NCI-H1436 treated with DMSO at 0.1 percent for 48 hours (cell line): Measurements from ENCODE around the gene PPP1R3G.
A peak's percentile ranks its signal among the peaks of the same experiment; 100 is the strongest.
"Not testable (repeated sequence)": the region's sequence is repeated elsewhere in the genome, so short reads cannot be mapped to it uniquely, and the experiment has no call there.

Source experiments
- DNase-seq: peaks from one replicate; lab custom pipeline; 2025; lab: John Stamatoyannopoulos, UW

PPP1R3G gene

DNA sequence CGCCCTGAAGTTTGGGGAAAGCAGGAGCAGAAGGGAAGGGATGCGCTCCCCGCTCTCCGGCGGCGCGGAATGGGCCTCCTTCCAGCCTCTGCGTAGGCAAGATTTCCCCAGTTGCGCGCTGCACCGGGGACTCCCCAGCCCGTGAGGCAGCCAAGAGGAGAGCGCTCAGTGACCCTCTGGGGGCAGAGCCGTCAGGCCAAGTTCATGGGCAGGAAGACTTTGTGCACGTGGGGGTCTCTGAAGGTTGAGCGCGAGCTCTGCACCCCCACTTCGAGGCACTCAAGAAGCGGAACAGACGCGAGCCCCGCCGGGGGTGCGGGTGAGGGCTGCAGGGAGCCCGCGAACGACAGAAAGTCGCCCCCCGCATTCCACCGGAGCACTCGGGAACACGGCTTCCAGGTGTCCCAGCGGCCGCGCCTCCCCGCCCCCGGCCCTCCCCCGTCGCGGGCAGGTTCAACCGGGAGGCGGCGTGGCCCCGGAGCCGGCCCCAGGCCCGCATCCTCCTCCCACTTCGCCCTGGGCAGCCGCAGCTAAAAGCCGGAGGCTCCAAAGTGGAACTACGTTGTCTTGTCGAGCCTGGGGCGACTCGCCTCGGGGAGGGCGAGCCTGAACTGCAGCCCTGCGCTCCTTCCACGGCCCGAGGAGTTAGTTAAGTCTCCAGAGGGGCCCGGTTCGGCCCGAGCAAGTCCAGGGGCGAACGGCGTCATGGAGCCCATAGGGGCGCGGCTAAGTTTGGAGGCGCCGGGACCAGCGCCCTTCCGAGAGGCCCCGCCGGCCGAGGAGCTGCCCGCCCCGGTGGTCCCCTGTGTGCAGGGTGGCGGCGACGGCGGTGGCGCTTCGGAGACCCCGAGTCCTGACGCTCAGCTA lies at the start of gene PPP1R3G:
Gene PPP1R3G (plus strand): TSS at position 561 of the 867 bp plus-strand sequence. CDS start 145 bp downstream, at position 706.
- no peak for DNase-seq

DNA sequence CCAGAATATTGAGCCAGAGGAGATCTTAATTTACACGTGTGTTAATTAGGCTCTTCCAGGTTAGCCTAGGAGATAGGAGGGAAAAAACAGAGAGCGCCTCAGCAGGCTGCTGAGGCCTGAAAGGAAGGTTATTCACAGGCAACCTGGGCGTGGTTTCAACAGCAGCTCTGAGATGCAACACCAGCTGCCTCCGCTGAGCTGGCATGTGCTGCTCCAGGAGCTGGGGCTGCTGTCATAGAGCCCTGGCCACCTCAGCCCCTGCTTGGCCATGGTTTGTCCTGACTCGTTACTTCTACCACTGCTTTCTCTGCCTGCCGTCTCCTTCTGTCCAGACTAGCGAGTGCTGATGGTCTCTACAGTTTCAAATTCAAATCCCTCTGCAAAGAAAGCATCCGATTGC lies 48.9 kb upstream of the PPP1R3G start:
- DNase-seq: peak; percentile 18

- DNase-seq: no peak
These were observed 43.2 kb upstream of the PPP1R3G start for GRCh38 chr6:5041955-5042354.

DNA sequence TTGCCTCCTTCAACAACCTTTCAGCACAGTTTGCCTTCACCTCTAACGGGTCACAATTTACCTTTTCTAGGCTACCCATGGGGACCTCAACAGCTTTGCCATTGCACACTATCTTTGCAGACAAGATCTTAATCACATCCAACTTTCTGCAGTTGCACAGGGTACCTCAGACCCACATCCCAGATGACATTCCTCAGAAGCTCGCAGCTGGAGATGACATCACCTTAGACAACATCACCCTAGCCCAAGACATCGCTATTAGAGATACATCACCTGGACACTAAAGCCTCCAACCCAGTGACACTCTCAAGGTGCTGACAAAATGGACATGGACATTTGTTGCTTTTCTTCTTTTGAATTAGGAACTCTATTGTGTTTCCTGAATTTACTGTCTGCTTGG lies 42.7 kb upstream of the PPP1R3G start:
- no peak for DNase-seq

GRCh38 chr6:5044866-5045265 lies 40.3 kb upstream of the PPP1R3G start:
- no peak for DNase-seq

GRCh38 chr6:5045416-5045815 lies 39.7 kb upstream of the PPP1R3G start:
- no peak for DNase-seq

DNA sequence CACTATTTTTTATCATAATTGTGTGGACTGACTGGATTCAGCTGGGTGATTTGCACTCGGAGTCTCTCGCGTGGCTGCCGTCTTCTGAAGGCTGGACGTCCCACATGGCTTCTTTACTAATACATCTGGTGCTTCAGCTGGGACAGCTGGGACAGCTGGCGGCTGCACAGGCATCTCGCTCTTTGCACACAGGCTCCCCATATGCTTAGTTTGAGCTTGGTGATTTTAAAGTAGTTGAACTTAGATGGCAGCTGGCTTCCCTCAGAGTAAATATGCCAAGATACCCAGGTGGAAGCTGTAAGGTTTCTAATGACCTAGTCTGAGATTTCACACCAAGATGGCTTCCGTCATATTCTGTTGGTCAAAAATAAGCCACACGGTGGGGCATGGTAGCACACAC lies 38.7 kb upstream of the PPP1R3G start:
- no peak for DNase-seq

DNA sequence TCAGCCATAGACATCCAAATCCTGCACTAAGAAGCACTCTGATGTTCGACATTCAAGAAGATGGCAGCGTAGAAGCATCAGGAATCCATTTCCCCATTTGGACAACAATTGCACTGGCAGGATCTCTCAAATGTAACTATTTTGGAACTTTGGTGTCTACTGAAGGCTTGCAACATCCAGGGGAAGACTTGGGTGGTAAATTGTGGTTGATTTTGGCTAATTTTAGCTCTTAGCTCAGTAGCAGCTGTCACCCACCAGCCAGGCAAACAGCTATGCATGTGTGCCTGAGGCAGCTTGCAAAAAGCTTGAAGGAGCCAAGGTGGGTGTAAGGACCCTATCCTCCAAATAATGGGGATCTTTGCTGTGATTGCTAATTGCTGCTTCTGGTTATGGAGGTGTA lies 35.1 kb upstream of the PPP1R3G start:
- no peak for DNase-seq

DNA sequence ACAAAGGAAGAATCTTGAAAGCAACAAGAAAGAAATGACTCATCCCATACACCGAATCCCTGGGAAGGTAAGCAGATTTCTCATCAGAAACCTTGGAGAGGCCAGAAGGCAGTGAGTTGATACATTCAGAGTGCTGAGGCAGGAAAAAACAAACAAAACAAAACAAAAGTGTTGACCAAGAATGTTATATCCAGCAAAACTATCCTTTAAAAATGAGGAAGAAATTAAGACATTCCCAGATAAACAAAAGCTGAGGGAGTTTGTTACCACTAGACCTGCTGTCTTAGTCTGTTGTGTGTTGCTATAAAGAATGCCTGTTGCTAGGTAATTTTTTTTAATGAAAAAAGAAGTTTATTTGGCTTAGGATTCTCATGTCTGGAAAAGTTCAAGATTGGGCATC lies 33.7 kb upstream of the PPP1R3G start:
- no peak for DNase-seq

GRCh38 chr6:5053038-5053437 lies 32.1 kb upstream of the PPP1R3G start:
- DNase-seq: no peak

DNA sequence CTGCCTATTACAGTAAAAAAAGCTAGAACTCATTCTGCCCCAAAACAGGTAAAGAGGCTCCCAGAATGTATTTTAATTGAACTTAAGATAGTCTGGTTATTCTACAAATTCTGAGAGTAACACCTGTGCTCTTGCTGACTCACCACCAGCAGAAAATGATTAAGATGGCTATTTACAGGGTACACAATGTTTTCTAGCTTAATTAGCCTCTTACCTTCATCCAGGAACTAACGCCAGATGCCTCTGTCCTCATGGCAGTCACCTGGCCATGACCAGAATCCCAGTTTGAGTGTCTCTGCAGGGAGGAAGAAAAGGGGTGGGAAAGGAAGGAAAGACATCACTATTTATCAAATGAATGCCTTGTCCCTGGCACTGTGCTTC lies 31.3 kb upstream of the PPP1R3G start:
- DNase-seq: no peak

- no peak for DNase-seq
These were observed 30.8 kb upstream of the PPP1R3G start for GRCh38 chr6:5054245-5054873.

DNA sequence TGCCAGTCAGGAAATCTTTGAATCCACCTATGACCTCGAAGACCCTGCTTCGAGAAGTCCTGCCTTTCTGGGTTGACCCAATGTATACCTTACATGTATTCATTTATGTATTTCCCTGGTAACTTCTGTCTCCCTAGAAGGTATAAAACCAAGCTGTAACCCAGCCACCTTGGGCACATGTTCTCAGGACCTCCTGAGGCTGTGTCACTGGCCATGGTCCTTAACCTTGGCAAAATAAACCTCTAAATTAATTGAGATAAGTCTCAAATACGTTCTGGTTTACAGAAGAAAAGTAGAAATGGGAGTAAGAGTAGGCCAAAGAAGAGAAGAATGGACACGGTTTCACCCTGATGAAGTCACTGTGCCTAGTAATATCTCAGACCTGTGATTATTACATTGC lies 30.0 kb upstream of the PPP1R3G start:
- DNase-seq: no peak

DNA sequence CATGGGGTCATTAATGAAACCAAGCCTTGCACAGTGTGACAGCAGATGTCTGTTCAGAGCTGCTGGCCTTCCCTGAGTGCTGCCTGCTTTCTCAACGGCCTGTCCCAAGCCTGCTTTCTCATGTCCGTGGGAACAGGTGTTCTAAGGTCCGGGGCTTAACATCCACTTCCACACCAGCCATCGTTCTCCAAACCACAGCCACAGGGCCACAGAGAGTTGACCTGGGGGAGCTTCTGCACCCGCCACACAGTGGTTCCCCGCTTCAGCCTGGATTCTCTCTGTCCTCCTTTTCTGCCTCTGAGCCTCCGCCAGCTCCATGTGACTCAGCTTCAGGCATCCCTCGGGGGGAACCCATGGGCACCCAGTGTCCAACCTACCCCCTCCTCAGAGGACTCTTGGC lies 26.9 kb upstream of the PPP1R3G start:
- DNase-seq: no peak

- DNase-seq: no peak
These were observed 25.9 kb upstream of the PPP1R3G start for GRCh38 chr6:5059036-5059896.

DNA sequence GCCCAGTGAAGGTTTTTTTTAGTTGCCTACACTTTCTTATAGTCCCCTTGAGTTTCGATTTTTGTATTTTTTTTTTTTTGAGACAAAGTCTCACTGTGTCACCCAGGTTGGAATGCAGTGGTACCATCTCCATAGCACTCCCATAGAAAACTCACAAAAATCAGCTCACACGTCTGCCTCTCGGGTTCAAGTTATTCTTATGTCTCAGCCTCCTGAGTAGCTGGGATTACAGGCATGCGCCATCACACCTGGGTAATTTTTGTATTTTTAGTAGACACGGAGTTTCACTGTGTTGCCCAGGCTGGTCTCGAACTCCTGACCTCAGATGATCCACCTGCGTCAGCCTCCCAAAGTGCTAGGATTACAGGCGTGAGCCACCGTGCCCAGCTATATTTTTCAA lies 24.7 kb upstream of the PPP1R3G start:
- not testable (repeated sequence) for DNase-seq

GRCh38 chr6:5061152-5061551 lies 24.0 kb upstream of the PPP1R3G start:
- no peak for DNase-seq

- no peak for DNase-seq
These were observed 21.5 kb upstream of the PPP1R3G start for GRCh38 chr6:5063617-5064016.

- no peak for DNase-seq
These were observed 18.6 kb upstream of the PPP1R3G start for GRCh38 chr6:5066456-5067093.

DNA sequence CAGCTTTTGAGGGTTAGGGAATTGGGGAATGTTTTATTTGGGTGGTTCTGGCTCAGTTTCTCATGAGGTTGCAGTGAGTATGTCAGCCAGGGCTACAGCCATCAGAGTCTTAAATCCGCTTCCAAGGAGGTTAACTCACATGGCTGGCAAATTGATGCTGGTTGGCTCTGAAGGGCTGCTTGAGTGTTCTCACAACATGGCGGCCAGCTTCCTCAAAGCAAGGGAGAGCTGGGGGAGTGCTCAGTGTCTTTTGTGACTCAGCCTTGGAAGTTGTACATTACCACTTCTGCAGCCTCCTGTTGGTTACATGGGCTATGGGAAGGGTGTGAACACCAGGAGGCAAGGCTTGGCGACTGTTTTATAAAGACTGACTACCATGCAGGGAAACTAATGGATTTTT lies 17.8 kb upstream of the PPP1R3G start:
- no peak for DNase-seq

DNA sequence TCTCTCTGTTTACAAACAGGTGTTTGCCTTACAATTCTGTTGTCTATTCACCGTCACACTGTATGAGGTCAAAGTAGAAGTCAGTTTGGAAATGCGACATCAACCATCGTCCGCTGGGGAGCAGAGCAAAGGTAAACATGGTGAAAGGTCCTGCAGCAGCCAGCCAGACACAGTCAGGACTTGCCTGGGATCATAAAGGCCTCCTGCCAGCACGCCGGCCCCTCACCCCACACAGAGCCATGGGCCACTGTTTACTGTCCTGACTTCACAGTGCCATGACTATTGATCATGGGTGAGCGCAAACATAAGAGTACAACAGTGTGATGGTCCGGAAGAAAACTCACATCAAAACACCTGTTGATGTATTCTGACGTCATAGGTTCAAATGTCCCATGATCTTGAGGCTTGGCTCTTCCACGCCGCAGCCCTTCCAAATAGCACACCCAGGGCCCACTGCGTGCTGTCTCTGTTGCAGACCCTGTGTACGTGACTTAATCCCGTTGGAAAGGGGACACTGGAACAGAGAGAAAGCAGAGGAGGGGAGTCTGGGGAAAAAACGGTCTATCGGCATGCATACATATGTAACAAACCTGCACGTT lies 16.9 kb upstream of the PPP1R3G start:
- no peak for DNase-seq

DNA sequence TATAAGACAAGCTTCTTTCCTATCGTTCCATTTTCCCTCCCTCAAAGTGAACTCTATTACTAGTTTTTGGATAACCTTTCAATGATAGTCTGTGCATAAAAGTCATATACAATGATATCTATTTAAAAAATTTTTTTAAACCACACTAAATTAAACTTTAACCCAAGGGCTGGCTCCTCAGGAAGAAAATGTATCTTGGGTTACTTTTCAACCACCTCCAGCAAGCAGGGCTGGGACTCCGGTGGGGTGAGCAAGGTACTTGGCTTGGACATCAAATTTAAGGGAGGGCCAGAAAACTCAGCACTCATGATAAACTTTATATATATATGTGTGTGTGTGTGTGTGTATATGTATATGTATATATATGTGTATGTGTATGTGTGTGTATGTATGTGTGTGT lies 13.9 kb upstream of the PPP1R3G start:
- DNase-seq: no peak
